Mesenchymal stem cell (in vitro differentiated cells and primary cell): Measurements from ENCODE around the gene CDH2.

Experiments
- DNase-seq: peaks from one replicate; pipeline ENCODE4 v3.0.0-alpha.2; 2013
- H2AFZ ChIP-seq: one replicate; pipeline ENCODE4 v1.6.1; 2013; ENCODE audit warnings: low read depth, mild to moderate bottlenecking, control low read depth, inconsistent platforms, low read length, moderate library complexity
- H2AK5ac ChIP-seq: 2 replicates; pipeline ENCODE4 v1.6.1; 2013; ENCODE audit warnings: low read length, moderate library complexity, mild to moderate bottlenecking, inconsistent platforms; ENCODE audit not compliant: severe bottlenecking
- H2BK120ac ChIP-seq: one replicate; pipeline ENCODE4 v1.6.1; 2013; ENCODE audit warnings: low read depth, mild to moderate bottlenecking, inconsistent platforms, low read length, moderate library complexity
- H2BK12ac ChIP-seq, 2 experiments: one replicate each; pipeline ENCODE4 v1.6.1; 2013; ENCODE audit warnings: inconsistent platforms in 2 of 2, low read length in 2 of 2, mild to moderate bottlenecking in 2 of 2, moderate library complexity in 2 of 2, control low read depth in 1 of 2
- H2BK15ac ChIP-seq: one replicate; pipeline ENCODE4 v1.6.1; 2013; ENCODE audit warnings: mild to moderate bottlenecking, low read depth, inconsistent platforms; ENCODE audit not compliant: poor library complexity, severe bottlenecking
- H2BK5ac ChIP-seq: 2 replicates; pipeline ENCODE4 v1.6.1; 2013; ENCODE audit warnings: low read depth, mild to moderate bottlenecking, low read length, control low read depth, inconsistent platforms; ENCODE audit not compliant: poor library complexity, severe bottlenecking
- H3K14ac ChIP-seq, 2 experiments: one replicate each; pipeline ENCODE4 v1.6.1; 2013; ENCODE audit warnings: inconsistent platforms in 2 of 2, low read length in 2 of 2, control low read depth in 1 of 2, mild to moderate bottlenecking in 1 of 2, moderate library complexity in 1 of 2
- H3K18ac ChIP-seq, 2 experiments: one replicate each; pipeline ENCODE4 v1.6.1; 2013; ENCODE audit warnings: inconsistent platforms in 2 of 2, low read length in 2 of 2, control low read depth in 1 of 2, low read depth in 1 of 2, mild to moderate bottlenecking in 1 of 2
- H3K23ac ChIP-seq, 2 experiments: one replicate each; pipeline ENCODE4 v1.6.1; 2013; ENCODE audit warnings: inconsistent platforms in 2 of 2, low read length in 2 of 2, mild to moderate bottlenecking in 2 of 2, moderate library complexity in 2 of 2, control low read depth in 1 of 2
- H3K27ac ChIP-seq: 2 replicates; pipeline ENCODE4 v1.5.1; 2013; ENCODE audit warnings: mild to moderate bottlenecking, moderate library complexity, low read length, control low read depth, inconsistent platforms; ENCODE audit not compliant: poor library complexity, severe bottlenecking
- H3K27me3 ChIP-seq, 2 experiments: 2 replicates each; pipeline versions ENCODE4 v1.6.1 to v1.7.0; 2013; ENCODE audit warnings: low read length in 2 of 2, mild to moderate bottlenecking in 2 of 2, moderate library complexity in 2 of 2, control low read depth in 1 of 2, inconsistent platforms in 1 of 2; ENCODE audit not compliant: control insufficient read depth in 1 of 2, insufficient read depth in 1 of 2
- H3K36me3 ChIP-seq, 2 experiments: 2 replicates each; pipeline versions ENCODE4 v1.6.1 to v1.7.0; 2013; ENCODE audit warnings: low read length in 2 of 2, control low read depth in 1 of 2, inconsistent platforms in 1 of 2, low read depth in 1 of 2, mild to moderate bottlenecking in 1 of 2; ENCODE audit not compliant: insufficient read depth in 2 of 2, control insufficient read depth in 1 of 2
- H3K4ac ChIP-seq, 2 experiments: one replicate each; pipeline ENCODE4 v1.6.1; 2013; ENCODE audit warnings: inconsistent platforms in 2 of 2, low read length in 2 of 2, mild to moderate bottlenecking in 2 of 2, moderate library complexity in 2 of 2, control low read depth in 1 of 2, low read depth in 1 of 2
- H3K4me1 ChIP-seq: 2 replicates; pipeline ENCODE4 v1.6.1; 2013; ENCODE audit warnings: low read depth, low read length, control low read depth; ENCODE audit not compliant: control insufficient read depth, insufficient read depth
- H3K4me2 ChIP-seq: 2 replicates; pipeline ENCODE4 v1.6.1; 2013; ENCODE audit warnings: low read length, mild to moderate bottlenecking, inconsistent platforms; ENCODE audit not compliant: poor library complexity, severe bottlenecking
- H3K4me3 ChIP-seq, 2 experiments: 2 replicates each; pipeline versions ENCODE4 v1.5.1 to v1.7.0; 2013; ENCODE audit warnings: low read length in 2 of 2, mild to moderate bottlenecking in 2 of 2, control low read depth in 1 of 2, low read depth in 1 of 2; ENCODE audit not compliant: insufficient read depth in 1 of 2
- H3K79me1 ChIP-seq: replicated peaks from 2 replicates; pipeline ENCODE4 v1.6.1; 2013; ENCODE audit warnings: mild to moderate bottlenecking, control low read depth, low read length, inconsistent platforms; ENCODE audit not compliant: poor library complexity, severe bottlenecking
- H3K9ac ChIP-seq: 2 replicates; pipeline ENCODE4 v1.7.0; 2013; ENCODE audit warnings: mild to moderate bottlenecking, low read length, moderate library complexity
- H3K9me3 ChIP-seq: 2 replicates; pipeline ENCODE4 v1.7.0; 2013; ENCODE audit warnings: mild to moderate bottlenecking, low read length; ENCODE audit not compliant: control insufficient read depth
- H4K8ac ChIP-seq: one replicate; pipeline ENCODE4 v1.6.1; 2013; ENCODE audit warnings: inconsistent platforms, mild to moderate bottlenecking, low read length, moderate library complexity
- H4K91ac ChIP-seq: one replicate; pipeline ENCODE4 v1.6.1; 2013; ENCODE audit warnings: mild to moderate bottlenecking, low read length, inconsistent platforms
- WGBS: methylation state at CpG from one replicate; pipeline ENCODE4 v1.1.7; 2013; ENCODE audit warnings: mixed read lengths; 5-methylcytosine and 5-hydroxymethylcytosine counted together

The CDH2 gene

DNA sequence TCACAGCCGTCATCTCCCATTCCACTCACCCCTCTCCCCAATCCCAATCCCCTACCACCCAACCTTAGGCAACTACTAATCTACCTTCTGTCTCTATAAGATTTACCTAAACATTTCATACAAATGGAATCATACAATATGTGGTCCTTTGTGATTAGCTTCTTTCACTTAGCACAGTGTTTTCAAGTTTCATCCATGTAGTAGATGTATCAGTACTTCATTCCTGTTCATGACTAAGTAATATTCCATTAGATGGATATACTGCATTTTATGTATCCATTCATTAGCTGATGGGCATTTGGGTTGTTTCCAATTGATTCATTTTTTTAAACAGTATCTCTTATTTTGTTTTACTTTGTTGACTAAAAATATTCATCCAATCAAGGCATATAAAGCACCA lies 109.6 kb downstream of the CDH2 start:
- peaks cover 13% of the 10 kb centered on the region for H3K79me1 ChIP-seq
- H3K9me3 ChIP-seq: no peaks in the 10 kb centered on the region
- H3K4me3 ChIP-seq: no peak overlapping the region
- no peak overlapping the region for H2BK15ac ChIP-seq
- no peak overlapping the region for H2BK120ac ChIP-seq
- peaks cover 6% of the 10 kb centered on the region for H3K4me1 ChIP-seq
- H3K18ac ChIP-seq: no peak overlapping the region
- no peak overlapping the region for H3K4ac ChIP-seq
- H3K27ac ChIP-seq: no peak overlapping the region
- no peak for DNase-seq
- H2AK5ac ChIP-seq: no peak overlapping the region
- no peak overlapping the region for H3K4me2 ChIP-seq
- no peak overlapping the region for H4K8ac ChIP-seq
- no peaks in the 10 kb centered on the region for H3K36me3 ChIP-seq
- WGBS: 44% methylated on average over 1 of the region's 1 CpG
- no peak overlapping the region for H3K9ac ChIP-seq
- no peak overlapping the region for H3K14ac ChIP-seq
- no peak overlapping the region for H4K91ac ChIP-seq
- no peak overlapping the region for H3K23ac ChIP-seq
- no peaks in the 10 kb centered on the region for H3K27me3 ChIP-seq
- no peak overlapping the region for H2AFZ ChIP-seq
- H2BK5ac ChIP-seq: no peak overlapping the region
- H2BK12ac ChIP-seq: no peak overlapping the region

GRCh38 chr18:28065793-28066186 lies 111.1 kb downstream of the CDH2 start:
- WGBS: 89% methylated on average over 1 of the region's 3 CpGs
- DNase-seq: no peak
- peak overlapping the region in 1 of 2 experiments; percentile 38 for H3K18ac ChIP-seq
- no peak overlapping the region for H4K8ac ChIP-seq
- H3K79me1 ChIP-seq: peaks cover 12% of the 10 kb centered on the region
- H3K4me3 ChIP-seq: no peak overlapping the region
- H2BK15ac ChIP-seq: no peak overlapping the region
- no peaks in the 10 kb centered on the region for H3K27me3 ChIP-seq
- no peak overlapping the region for H3K4ac ChIP-seq
- no peak overlapping the region for H2BK120ac ChIP-seq
- no peak overlapping the region for H2AFZ ChIP-seq
- H3K9me3 ChIP-seq: no peaks in the 10 kb centered on the region
- H3K14ac ChIP-seq: no peak overlapping the region
- H3K4me2 ChIP-seq: no peak overlapping the region
- H2BK12ac ChIP-seq: no peak overlapping the region
- H3K9ac ChIP-seq: no peak overlapping the region
- peak overlapping the region; percentile 98 for H3K27ac ChIP-seq
- H2BK5ac ChIP-seq: peak overlapping the region; percentile 36
- no peak overlapping the region for H4K91ac ChIP-seq
- H3K4me1 ChIP-seq: peaks cover 5% of the 10 kb centered on the region
- no peak overlapping the region for H3K23ac ChIP-seq
- peak overlapping the region; percentile 100 for H2AK5ac ChIP-seq
- H3K36me3 ChIP-seq: no peaks in the 10 kb centered on the region

DNA sequence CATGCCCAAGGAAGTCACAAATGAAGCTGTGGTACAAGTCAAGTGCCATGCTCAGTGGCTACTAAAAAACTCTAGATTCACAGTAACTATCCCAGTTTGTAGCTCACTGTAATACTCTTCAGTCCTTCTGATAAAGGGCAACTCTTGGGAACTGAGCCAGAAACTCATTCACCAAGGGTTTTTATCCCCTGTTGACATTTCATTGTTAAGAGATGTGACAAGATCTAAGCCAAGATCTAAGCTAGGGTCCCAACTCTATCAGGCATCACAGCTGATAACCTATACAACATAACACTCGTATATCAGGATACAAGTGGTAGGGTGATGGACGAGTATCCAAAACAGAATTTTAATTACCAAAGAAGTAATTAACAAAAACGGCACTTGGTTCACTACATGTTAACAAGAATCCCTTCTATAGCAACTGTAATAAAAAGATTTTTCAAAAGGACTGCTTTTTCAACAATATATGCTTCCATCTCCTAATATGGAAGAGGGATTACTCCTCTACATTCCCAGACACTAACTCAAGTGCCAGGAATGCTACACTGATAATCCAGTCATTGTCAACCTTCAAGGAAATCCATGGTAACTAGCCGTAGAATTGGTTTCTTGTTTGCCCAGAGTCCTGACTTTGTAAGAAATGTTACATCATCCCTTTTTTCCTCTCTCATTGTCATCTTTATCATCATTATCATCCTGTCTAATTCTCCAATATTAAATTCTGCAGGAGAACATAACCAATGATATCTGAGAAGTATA lies 111.7 kb downstream of the CDH2 start:
- no peak overlapping the region for H3K4me2 ChIP-seq
- no peak overlapping the region for H4K91ac ChIP-seq
- no peak overlapping the region for H3K23ac ChIP-seq

GRCh38 chr18:28063926-28064325 lies 113.0 kb downstream of the CDH2 start:
- Histone ChIP-seq H3K23ac (no peak overlapping the region), H3K79me1 (peaks cover 10% of the 10 kb centered on the region), H3K9ac (no peak overlapping the region), H2BK12ac (no peak overlapping the region), H3K36me3 (no peaks in the 10 kb centered on the region), H3K27me3 (no peaks in the 10 kb centered on the region), H3K4ac (no peak overlapping the region), H3K4me3 (no peak overlapping the region), H3K27ac (peak overlapping the region; percentile 98), H3K4me2 (no peak overlapping the region), H3K4me1 (peaks cover 8% of the 10 kb centered on the region), H2AK5ac (peak overlapping the region; percentile 100), H3K9me3 (no peaks in the 10 kb centered on the region), H4K91ac (no peak overlapping the region), H2BK120ac (peak overlapping the region; percentile 11), H3K18ac (no peak overlapping the region), H2BK15ac (no peak overlapping the region), H2BK5ac (peak overlapping the region; percentile 84), H2AFZ (no peak overlapping the region), H3K14ac (no peak overlapping the region), H4K8ac (no peak overlapping the region)
- 40% methylated on average over 1 of the region's 2 CpGs for WGBS
- no peak for DNase-seq

More for the DNA sequence above, 111.7 kb downstream of the CDH2 start:
- Histone ChIP-seq H3K36me3 (no peaks in the 10 kb centered on the region), H3K4me1 (peaks cover 6% of the 10 kb centered on the region), H3K4me3 (no peak overlapping the region), H3K27ac (peak overlapping the region; percentile 98), H2BK12ac (peak overlapping the region in 1 of 2 experiments; percentile 38), H2BK120ac (no peak overlapping the region), H3K79me1 (peaks cover 9% of the 10 kb centered on the region), H2BK15ac (no peak overlapping the region), H3K18ac (peak overlapping the region in 1 of 2 experiments; percentile 5), H3K27me3 (no peaks in the 10 kb centered on the region), H3K9me3 (no peaks in the 10 kb centered on the region), H3K4ac (no peak overlapping the region), H3K14ac (no peak overlapping the region), H2AFZ (no peak overlapping the region), H4K8ac (no peak overlapping the region), H3K9ac (no peak overlapping the region), H2AK5ac (peak overlapping the region; percentile 100), H2BK5ac (peak overlapping the region; percentile 60)
- peak; percentile 89 for DNase-seq
- 32% methylated on average over 4 of the region's 4 CpGs for WGBS
